ENCODE results near the gene HAO1.

- TF ChIP-seq, protein P1, sequence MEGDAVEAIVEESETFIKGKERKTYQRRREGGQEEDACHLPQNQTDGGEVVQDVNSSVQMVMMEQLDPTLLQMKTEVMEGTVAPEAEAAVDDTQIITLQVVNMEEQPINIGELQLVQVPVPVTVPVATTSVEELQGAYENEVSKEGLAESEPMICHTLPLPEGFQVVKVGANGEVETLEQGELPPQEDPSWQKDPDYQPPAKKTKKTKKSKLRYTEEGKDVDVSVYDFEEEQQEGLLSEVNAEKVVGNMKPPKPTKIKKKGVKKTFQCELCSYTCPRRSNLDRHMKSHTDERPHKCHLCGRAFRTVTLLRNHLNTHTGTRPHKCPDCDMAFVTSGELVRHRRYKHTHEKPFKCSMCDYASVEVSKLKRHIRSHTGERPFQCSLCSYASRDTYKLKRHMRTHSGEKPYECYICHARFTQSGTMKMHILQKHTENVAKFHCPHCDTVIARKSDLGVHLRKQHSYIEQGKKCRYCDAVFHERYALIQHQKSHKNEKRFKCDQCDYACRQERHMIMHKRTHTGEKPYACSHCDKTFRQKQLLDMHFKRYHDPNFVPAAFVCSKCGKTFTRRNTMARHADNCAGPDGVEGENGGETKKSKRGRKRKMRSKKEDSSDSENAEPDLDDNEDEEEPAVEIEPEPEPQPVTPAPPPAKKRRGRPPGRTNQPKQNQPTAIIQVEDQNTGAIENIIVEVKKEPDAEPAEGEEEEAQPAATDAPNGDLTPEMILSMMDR (IDR thresholded peaks at IDR 0.05) = no peak
- no peak for TF ChIP-seq POLR2A (IDR thresholded peaks at IDR 0.05)
These were observed 98.3 kb downstream of the HAO1 start for GRCh38 chr20:7841971-7842310.

Measured in adrenal gland (tissue), 5 donors.